ENCODE data around the gene R3HCC1L.

- TF ChIP-seq CTCF (IDR thresholded peaks at IDR 0.05), result no peak
- no peak for TF ChIP-seq POLR2AphosphoS5 (IDR thresholded peaks at IDR 0.05)
These were observed 16.1 kb downstream of the R3HCC1L start for GRCh38 chr10:98150544-98150943.
